Measurements from ENCODE around the gene DAB2.
A peak's percentile ranks its signal among the peaks of the same experiment; 100 is the strongest.
"Not testable (repeated sequence)": the region's sequence is repeated elsewhere in the genome, so short reads cannot be mapped to it uniquely, and the experiment has no call there.

The DAB2 gene

GRCh38 chr5:39412721-39413394 is 11.9 kb downstream of the DAB2 start:
- peaks cover 3 to 78% (median 76%) of the 10 kb centered on the region in 5 donors for H3K4me1 ChIP-seq (ENCODE audit: control insufficient read depth in 5 of 5, insufficient read depth in 5 of 5, low read length in 5 of 5)
- no peaks in the 10 kb centered on the region for H3K27me3 ChIP-seq (ENCODE audit: control insufficient read depth in 5 of 5, insufficient read depth in 4 of 5, low read length in 5 of 5)
- H3K27ac ChIP-seq (ENCODE audit: low read depth, low read length), result peak overlapping the region; percentile 44
- no peak overlapping the region for H3K4me3 ChIP-seq (ENCODE audit: low read depth in 1 of 5, low read length in 5 of 5)
- no peak overlapping the region for H3K9ac ChIP-seq (ENCODE audit: low read length in 5 of 5)
- H3K9me3 ChIP-seq (ENCODE audit: control insufficient read depth in 5 of 5, low read length in 5 of 5), result no peaks in the 10 kb centered on the region
- peaks cover 0 to 28% (median 13%) of the 10 kb centered on the region in 5 donors for H3K36me3 ChIP-seq (ENCODE audit: control insufficient read depth in 5 of 5, insufficient read depth in 5 of 5, low read length in 5 of 5)

GRCh38 chr5:39411985-39412384 is 12.8 kb downstream of the DAB2 start:
- Histone ChIP-seq H3K4me1 (ENCODE audit: control insufficient read depth in 5 of 5, insufficient read depth in 5 of 5, low read length in 5 of 5) (peaks cover 3 to 81% (median 74%) of the 10 kb centered on the region in 5 donors), H3K4me3 (ENCODE audit: low read depth in 1 of 5, low read length in 5 of 5) (no peak overlapping the region), H3K9me3 (ENCODE audit: control insufficient read depth in 5 of 5, low read length in 5 of 5) (no peaks in the 10 kb centered on the region), H3K9ac (ENCODE audit: low read length in 5 of 5) (no peak overlapping the region), H3K36me3 (ENCODE audit: control insufficient read depth in 5 of 5, insufficient read depth in 5 of 5, low read length in 5 of 5) (peaks cover 2 to 22% (median 13%) of the 10 kb centered on the region in 5 donors), H3K27ac (ENCODE audit: low read depth, low read length) (peak overlapping the region; percentile 71), H3K27me3 (ENCODE audit: control insufficient read depth in 5 of 5, insufficient read depth in 4 of 5, low read length in 5 of 5) (no peaks in the 10 kb centered on the region)

- Histone ChIP-seq H3K9ac (ENCODE audit: low read length in 5 of 5) (no peak overlapping the region), H3K36me3 (ENCODE audit: control insufficient read depth in 5 of 5, insufficient read depth in 5 of 5, low read length in 5 of 5) (peaks cover 2 to 14% (median 8%) of the 10 kb centered on the region in 5 donors), H3K27ac (ENCODE audit: low read depth, low read length) (peak overlapping the region; percentile 71), H3K9me3 (ENCODE audit: control insufficient read depth in 5 of 5, low read length in 5 of 5) (no peaks in the 10 kb centered on the region), H3K4me1 (ENCODE audit: control insufficient read depth in 5 of 5, insufficient read depth in 5 of 5, low read length in 5 of 5) (peaks cover 6 to 77% (median 74%) of the 10 kb centered on the region in 5 donors), H3K4me3 (ENCODE audit: low read depth in 1 of 5, low read length in 5 of 5) (peak overlapping the region in 1 of 5 donors; percentile 13), H3K27me3 (ENCODE audit: control insufficient read depth in 5 of 5, insufficient read depth in 4 of 5, low read length in 5 of 5) (no peaks in the 10 kb centered on the region)
Measured at GRCh38 chr5:39411061-39411460, 13.7 kb downstream of the DAB2 start.

- Histone ChIP-seq H3K4me1 (ENCODE audit: control insufficient read depth in 5 of 5, insufficient read depth in 5 of 5, low read length in 5 of 5) (peaks cover 4 to 70% (median 65%) of the 10 kb centered on the region in 5 donors), H3K9me3 (ENCODE audit: control insufficient read depth in 5 of 5, low read length in 5 of 5) (no peaks in the 10 kb centered on the region), H3K27me3 (ENCODE audit: control insufficient read depth in 5 of 5, insufficient read depth in 4 of 5, low read length in 5 of 5) (no peaks in the 10 kb centered on the region), H3K4me3 (ENCODE audit: low read depth in 1 of 5, low read length in 5 of 5) (no peak overlapping the region), H3K36me3 (ENCODE audit: control insufficient read depth in 5 of 5, insufficient read depth in 5 of 5, low read length in 5 of 5) (peaks cover 4 to 13% (median 5%) of the 10 kb centered on the region in 5 donors), H3K27ac (ENCODE audit: low read depth, low read length) (peak overlapping the region; percentile 56), H3K9ac (ENCODE audit: low read length in 5 of 5) (peak overlapping the region in 1 of 5 donors; percentile 48)
Measured at GRCh38 chr5:39409033-39409432, 15.7 kb downstream of the DAB2 start.

DNA sequence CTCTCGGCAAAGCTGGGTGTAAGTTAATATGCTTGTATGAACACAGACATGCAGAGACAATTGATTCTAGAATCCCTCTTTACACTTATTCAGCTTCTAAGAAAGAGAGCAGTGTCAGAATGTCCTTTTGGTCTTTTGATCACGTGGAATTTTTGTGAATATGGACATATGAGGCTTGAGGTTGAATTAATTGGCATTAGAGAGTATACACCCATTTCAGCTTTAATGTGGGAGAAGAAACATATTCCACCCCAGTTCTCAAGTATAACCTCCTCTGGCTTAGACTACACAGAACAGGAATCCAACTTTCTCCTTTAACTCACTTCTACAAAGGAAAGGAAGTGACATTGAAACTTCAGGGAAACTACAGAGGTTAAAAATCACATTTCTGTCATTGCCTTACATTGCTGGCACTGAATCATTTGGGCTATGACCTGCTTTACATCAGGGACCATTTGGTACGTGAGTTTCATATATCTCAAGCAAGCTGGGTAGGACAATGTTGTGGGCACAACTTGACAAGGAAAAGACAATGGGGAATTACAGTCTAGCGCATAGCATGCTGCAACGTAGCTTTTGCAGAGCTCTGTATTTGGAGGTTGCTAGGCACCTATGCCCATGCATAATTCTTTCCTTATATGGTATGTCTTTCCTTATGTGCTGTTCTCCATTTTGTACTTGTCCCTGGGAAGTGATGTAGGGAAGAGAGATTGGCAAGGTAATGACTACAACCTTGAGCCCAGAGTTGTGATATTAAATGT is 19.5 kb downstream of the DAB2 start:
- peak overlapping the region; percentile 24 for H3K27ac ChIP-seq (ENCODE audit: low read depth, low read length)
- H3K4me1 ChIP-seq (ENCODE audit: control insufficient read depth in 5 of 5, insufficient read depth in 5 of 5, low read length in 5 of 5), result peaks cover 4 to 57% (median 47%) of the 10 kb centered on the region in 5 donors
- H3K4me3 ChIP-seq (ENCODE audit: low read depth in 1 of 5, low read length in 5 of 5), result no peak overlapping the region
- no peaks in the 10 kb centered on the region for H3K9me3 ChIP-seq (ENCODE audit: control insufficient read depth in 5 of 5, low read length in 5 of 5)
- peaks cover 4 to 10% (median 5%) of the 10 kb centered on the region in 5 donors for H3K36me3 ChIP-seq (ENCODE audit: control insufficient read depth in 5 of 5, insufficient read depth in 5 of 5, low read length in 5 of 5)
- H3K27me3 ChIP-seq (ENCODE audit: control insufficient read depth in 5 of 5, insufficient read depth in 4 of 5, low read length in 5 of 5), result no peaks in the 10 kb centered on the region
- no peak overlapping the region for H3K9ac ChIP-seq (ENCODE audit: low read length in 5 of 5)

- H3K36me3 ChIP-seq (ENCODE audit: control insufficient read depth in 5 of 5, insufficient read depth in 5 of 5, low read length in 5 of 5); H3K27me3 ChIP-seq (ENCODE audit: control insufficient read depth in 5 of 5, insufficient read depth in 4 of 5, low read length in 5 of 5); H3K4me3 ChIP-seq (ENCODE audit: low read depth in 1 of 5, low read length in 5 of 5); H3K27ac ChIP-seq (ENCODE audit: low read depth, low read length); H3K9ac ChIP-seq (ENCODE audit: low read length in 5 of 5); H3K9me3 ChIP-seq (ENCODE audit: control insufficient read depth in 5 of 5, low read length in 5 of 5): not testable (repeated sequence)
- H3K4me1 ChIP-seq (ENCODE audit: control insufficient read depth in 5 of 5, insufficient read depth in 5 of 5, low read length in 5 of 5), result peaks cover 5 to 59% (median 48%) of the 10 kb centered on the region in 5 donors
Measured at GRCh38 chr5:39403761-39404160, 21.0 kb downstream of the DAB2 start.

DNA sequence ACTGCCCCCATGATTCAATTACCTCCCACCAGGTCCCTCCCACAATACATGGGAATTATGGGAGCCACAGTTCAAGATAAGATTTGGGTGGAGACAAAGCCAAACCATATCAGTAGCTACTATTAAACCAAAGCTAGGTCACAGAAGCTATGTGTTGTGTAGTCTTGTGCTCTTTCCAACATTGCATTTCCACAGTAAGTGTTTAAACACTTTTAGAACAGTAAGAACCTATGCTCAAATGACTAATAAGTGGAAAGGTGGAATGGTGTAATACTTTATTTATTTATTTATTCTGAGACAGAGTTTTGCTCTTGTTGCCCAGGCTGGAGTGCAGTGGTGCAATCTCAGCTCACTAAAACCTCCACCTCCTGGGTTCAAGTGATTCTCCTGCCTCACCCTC is 22.6 kb downstream of the DAB2 start:
- not testable (repeated sequence) for H3K27ac ChIP-seq (ENCODE audit: low read depth, low read length); H3K27me3 ChIP-seq (ENCODE audit: control insufficient read depth in 5 of 5, insufficient read depth in 4 of 5, low read length in 5 of 5); H3K9me3 ChIP-seq (ENCODE audit: control insufficient read depth in 5 of 5, low read length in 5 of 5); H3K36me3 ChIP-seq (ENCODE audit: control insufficient read depth in 5 of 5, insufficient read depth in 5 of 5, low read length in 5 of 5); H3K9ac ChIP-seq (ENCODE audit: low read length in 5 of 5); H3K4me3 ChIP-seq (ENCODE audit: low read depth in 1 of 5, low read length in 5 of 5)
- H3K4me1 ChIP-seq (ENCODE audit: control insufficient read depth in 5 of 5, insufficient read depth in 5 of 5, low read length in 5 of 5), result peaks cover 5 to 60% (median 37%) of the 10 kb centered on the region in 5 donors

GRCh38 chr5:39400713-39401578 is 23.8 kb downstream of the DAB2 start:
- Histone ChIP-seq H3K36me3 (ENCODE audit: control insufficient read depth in 5 of 5, insufficient read depth in 5 of 5, low read length in 5 of 5) (peaks cover 5 to 15% (median 11%) of the 10 kb centered on the region in 5 donors), H3K9ac (ENCODE audit: low read length in 5 of 5) (peak overlapping the region in 3 of 5 donors; percentile 29 to 32 (median 29)), H3K27ac (ENCODE audit: low read depth, low read length) (peak overlapping the region; percentile 96), H3K27me3 (ENCODE audit: control insufficient read depth in 5 of 5, insufficient read depth in 4 of 5, low read length in 5 of 5) (no peaks in the 10 kb centered on the region), H3K4me1 (ENCODE audit: control insufficient read depth in 5 of 5, insufficient read depth in 5 of 5, low read length in 5 of 5) (peaks cover 2 to 65% (median 45%) of the 10 kb centered on the region in 5 donors), H3K9me3 (ENCODE audit: control insufficient read depth in 5 of 5, low read length in 5 of 5) (no peaks in the 10 kb centered on the region), H3K4me3 (ENCODE audit: low read depth in 1 of 5, low read length in 5 of 5) (peak overlapping the region in 1 of 5 donors; percentile 1)

DNA sequence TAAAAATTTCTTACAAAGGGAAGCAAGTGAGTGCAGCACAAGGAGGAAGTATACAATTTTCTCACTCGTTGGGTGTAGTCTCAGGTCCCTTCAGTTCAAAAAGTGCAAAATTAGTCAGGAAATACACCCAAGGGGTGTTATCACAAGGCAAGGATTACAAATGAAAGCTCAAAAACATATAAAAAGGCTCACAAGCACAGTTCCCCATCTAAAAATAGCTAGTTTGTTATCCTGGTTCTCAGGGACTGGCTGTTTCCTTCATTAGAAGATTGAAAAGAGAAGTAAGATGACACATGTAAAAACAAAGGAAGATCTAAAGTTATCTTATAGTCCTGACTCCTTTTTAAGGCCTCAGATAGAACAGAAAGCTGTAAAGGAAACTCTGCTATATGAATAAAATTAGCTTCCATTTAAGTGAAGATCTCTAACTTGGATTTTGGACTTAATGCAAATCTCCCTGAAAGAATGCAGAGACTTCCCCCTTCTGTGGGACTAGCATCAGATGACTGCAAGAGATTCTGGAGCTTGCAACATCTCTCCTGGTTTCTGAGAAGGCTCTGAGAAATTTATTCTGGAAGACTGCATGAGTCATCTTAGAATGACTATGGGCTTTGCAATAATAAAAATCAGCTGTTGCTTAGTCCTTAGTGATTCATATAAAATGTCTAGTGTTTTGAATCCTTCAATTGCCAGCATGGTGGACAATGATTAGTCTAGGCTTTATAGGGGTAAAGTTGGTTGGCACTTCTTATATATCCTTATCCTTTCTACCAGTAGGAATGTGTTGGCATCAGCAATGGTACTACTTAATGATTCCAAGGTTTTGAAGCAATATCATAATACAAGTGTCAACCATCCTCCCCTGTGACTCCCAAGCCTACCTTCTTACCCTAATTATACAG is 25.4 kb downstream of the DAB2 start:
- Histone ChIP-seq H3K9me3 (ENCODE audit: control insufficient read depth in 5 of 5, low read length in 5 of 5) (no peaks in the 10 kb centered on the region), H3K4me3 (ENCODE audit: low read depth in 1 of 5, low read length in 5 of 5) (no peak overlapping the region), H3K27ac (ENCODE audit: low read depth, low read length) (peak overlapping the region; percentile 96), H3K9ac (ENCODE audit: low read length in 5 of 5) (peak overlapping the region; percentile 19 to 81 (median 62)), H3K27me3 (ENCODE audit: control insufficient read depth in 5 of 5, insufficient read depth in 4 of 5, low read length in 5 of 5) (no peaks in the 10 kb centered on the region), H3K36me3 (ENCODE audit: control insufficient read depth in 5 of 5, insufficient read depth in 5 of 5, low read length in 5 of 5) (peaks cover 5 to 14% (median 11%) of the 10 kb centered on the region in 5 donors), H3K4me1 (ENCODE audit: control insufficient read depth in 5 of 5, insufficient read depth in 5 of 5, low read length in 5 of 5) (peaks cover 2 to 68% (median 49%) of the 10 kb centered on the region in 5 donors)
